Activated CD8-positive, alpha-beta memory T cell treated with anti-CD3 and anti-CD28 coated beads for 36 hours (primary cell): ENCODE measurements around the gene PIMREG. TPM values are rescaled to one million over a fixed set of nuclear protein-coding genes. Genes with fewer than 3 reads are reported as not detected.

Experiments used
- CTCF ChIA-PET: fragments of 350-600 bp; sonication (Branson Sonifier 250); formaldehyde crosslinking; loops from one replicate; lab custom pipeline; 2021; ENCODE audit warnings: antibody characterized with exemption; lab: Charles Lee
- POLR2A ChIA-PET: fragments of 350-600 bp; sonication (Branson Sonifier 250); formaldehyde crosslinking; loops from one replicate; lab custom pipeline; 2021; ENCODE audit warnings: antibody characterized with exemption; lab: Charles Lee
- total RNA-seq, 2 experiments: library from RNA; stranded (reverse); gene quantifications; one replicate each; pipeline ENCODE4 v1.2.3, GENCODE V29; 2021

The PIMREG gene, protein sequence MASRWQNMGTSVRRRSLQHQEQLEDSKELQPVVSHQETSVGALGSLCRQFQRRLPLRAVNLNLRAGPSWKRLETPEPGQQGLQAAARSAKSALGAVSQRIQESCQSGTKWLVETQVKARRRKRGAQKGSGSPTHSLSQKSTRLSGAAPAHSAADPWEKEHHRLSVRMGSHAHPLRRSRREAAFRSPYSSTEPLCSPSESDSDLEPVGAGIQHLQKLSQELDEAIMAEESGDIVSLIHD
- 1 to 10 TPM; 2.9 to 3.3 TPM for total RNA-seq

DNA sequence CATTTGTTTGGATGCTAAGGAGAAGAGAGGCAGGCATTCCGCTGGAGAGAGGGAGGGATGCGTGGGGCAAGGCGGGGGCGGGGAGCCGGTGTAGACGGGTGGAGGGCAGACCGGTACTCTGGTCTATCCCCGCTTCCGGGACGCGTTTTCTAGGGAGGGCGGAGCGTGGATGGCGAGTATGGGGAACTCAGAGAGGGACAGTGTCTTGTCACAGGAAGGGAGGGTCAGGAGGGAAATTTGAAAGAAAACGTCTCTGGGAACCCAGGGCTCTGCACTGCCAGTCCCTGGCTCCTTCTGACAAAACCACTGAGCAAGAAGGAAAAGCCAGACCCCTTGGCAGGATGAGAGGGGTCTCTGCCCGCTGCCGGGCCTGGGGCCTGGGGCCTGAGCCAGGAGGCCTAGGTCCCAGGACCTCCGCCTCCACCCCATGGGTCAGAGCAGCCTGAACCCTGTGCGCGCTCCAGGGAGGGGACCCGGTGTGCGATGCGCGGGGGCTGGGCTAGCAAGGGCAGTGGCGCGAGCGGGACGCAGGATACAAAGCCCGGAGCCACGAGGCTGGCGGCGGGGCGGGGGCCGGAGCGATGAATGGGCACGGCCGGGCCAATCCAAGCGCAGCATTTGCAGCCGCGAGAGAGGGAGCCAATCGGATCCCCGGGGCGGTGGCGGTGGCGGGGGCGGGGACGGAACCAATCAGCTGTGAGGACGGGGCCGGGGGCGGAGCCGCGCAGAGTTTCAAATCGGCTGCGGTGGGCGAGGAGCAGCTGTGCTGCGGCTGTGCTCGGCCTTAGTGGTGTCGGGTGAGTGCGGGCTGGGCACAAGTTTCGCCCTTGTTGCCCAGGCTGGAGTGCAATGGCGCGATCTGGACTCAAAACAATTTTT, at the start of gene PIMREG:
Gene PIMREG (plus strand): TSS at position 764 of the 879 bp plus-strand sequence. CDS start 656 bp downstream, outside the sequence.
- CTCF ChIA-PET, result interaction anchor here (0.6 to 2.2 kb wide), 4 partner anchors 8 to 971 kb away, joined by 3 to 6 read pairs (median 4); no protein-coding TSS in a partner anchor
- POLR2A ChIA-PET, result interaction anchor here (0.5 to 1.0 kb wide), 7 partner anchors 10 to 414 kb away, joined by 3 to 12 read pairs (median 3); no protein-coding TSS in a partner anchor

DNA sequence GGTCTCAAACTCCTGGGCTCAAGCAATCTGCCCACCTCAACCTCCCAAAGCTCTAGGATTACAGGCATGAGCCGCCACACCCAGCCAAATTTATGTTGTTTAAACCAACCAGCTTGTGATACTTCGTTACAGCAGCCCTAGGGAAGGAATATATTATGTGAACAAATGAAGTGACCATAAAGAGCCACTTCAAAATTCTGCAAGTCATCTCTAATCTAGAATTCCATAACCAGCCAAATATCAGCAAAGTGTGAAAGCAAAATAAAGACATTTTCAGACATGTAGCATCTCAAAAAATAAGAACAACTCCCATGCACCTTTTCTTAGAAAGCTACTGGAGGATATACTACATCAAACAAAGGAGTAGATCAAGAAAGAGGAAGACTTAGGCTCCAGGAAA, 45.3 kb upstream of the PIMREG start:
- CTCF ChIA-PET, result no interaction called here
- POLR2A ChIA-PET, result no interaction called here

DNA sequence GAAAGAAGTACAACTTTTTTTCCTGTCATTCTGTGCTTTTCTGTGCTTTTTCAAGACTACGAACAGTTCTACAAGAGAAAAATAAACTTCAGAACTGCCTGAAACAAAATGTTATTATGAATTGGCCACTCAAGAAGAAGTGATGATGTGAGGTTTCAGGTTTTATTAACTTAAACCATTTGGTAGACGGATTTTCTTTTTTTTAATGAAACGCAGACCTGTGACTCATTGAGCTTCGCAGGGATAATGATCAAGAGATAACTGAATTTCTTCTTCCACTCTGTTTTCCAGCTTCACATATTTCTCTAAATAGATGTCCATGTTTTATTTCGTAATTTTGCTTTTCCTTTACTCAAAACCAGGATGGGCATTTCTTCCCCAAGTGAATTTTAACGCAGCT, 42.0 kb upstream of the PIMREG start:
- CTCF ChIA-PET, result no interaction called here
- POLR2A ChIA-PET, result no interaction called here

DNA sequence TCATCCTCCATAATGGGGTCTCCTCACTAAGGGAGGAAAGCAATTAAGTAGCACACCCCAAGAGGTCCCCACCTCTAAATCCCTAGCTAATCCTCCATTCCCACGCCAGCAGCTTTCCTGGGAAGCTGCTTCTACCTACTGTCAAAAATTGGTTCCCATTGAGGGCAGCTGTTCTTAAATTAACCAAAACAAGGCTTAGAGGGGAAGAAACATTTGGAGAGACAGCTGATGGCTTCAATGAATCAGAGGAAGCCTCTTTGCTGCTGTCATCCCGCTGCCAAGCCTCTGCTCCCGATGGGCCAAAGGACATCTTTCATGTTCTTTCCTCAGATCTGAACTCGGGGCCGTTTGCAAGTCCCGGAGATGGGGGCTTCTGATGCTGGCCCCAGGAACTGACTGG, 36.0 kb upstream of the PIMREG start:
- POLR2A ChIA-PET, result no interaction called here
- CTCF ChIA-PET, result no interaction called here

DNA sequence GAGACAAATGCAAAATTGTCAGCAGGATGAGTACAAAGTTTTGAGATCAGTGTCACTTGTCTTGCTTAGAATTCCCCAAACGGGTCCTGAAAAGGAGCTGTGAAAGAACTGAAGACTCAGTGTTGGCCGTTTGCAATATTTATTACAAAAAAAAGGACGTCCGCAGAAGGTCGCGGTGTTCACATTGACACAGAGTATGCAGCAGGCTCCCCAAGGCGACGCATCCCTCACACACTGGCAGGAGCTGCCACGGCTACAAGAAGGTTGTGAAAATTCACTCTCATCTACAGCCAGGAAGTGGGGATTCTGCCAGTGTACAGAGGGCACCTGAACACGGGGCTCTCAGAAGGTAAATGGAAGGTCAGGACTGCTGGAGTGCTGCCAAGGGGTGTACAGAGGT, 35.5 kb upstream of the PIMREG start:
- CTCF ChIA-PET, result no interaction called here
- POLR2A ChIA-PET, result no interaction called here

DNA sequence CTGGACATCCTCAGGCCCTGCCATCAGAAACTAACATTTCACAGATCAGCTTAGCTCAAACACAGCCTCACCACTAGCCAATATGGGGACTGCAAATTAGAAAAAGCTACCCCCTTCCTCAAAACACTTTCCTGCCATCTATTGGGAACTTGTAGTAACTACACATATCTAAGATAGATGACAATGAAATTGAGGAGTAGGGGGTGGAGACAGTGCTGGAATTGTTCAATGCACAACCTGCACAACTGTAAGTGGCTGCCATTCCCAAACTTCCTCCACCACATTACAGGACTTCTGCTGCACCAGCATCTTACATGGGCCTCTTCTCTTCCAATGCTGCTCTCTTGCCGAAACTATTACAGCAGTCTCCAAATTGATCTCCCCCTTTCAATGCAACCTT, 31.2 kb upstream of the PIMREG start:
- POLR2A ChIA-PET, result no interaction called here
- CTCF ChIA-PET, result interaction anchor here (0.7 to 1.5 kb wide), 6 partner anchors 12 to 820 kb away, joined by 3 to 4 read pairs (median 3); no protein-coding TSS in a partner anchor

DNA sequence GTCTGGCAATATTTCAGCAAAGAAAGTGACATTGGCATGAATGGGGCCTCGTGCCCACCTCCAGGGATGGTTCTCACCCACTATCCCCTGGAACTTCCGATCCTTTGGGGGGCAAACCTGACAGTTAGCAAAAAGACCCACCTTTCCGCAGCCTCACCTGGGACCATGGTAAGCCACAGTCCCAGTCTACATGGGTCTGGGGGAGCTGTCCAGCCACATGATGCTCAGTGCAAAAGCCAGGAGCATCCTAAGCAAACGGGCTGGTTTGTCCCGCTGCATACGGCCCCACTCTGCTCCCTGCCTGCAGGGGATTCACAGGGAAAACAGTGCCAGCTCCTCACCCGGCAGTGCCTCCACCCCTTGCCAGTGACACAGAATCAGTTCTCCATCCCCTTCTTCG, 28.6 kb upstream of the PIMREG start:
- ChIA-PET POLR2A (no interaction called here), CTCF (no interaction called here)

DNA sequence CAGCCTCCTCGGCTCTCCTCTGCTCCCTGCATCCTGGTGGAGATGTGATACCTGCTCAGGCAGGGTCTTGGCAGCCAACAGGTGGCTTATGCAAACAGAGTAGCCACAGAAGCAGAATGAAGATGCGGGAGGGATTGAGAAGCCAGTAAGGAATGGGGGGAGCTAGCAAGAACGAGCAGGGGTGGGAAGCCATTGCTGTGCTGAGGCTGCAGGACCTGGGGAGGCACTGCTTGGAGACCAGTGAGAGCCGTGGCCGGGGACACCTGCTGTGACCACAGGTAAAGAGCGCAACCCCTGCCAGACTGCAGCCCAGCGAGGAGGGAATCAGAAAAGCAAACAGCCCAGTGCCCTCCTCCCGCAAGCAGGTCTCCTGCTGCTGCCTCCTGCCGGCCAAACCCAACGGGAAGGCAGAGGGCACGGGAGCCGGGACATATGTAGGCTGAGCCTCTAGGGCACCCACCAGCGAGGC, 24.0 kb upstream of the PIMREG start:
- ChIA-PET POLR2A (no interaction called here), CTCF (no interaction called here)

DNA sequence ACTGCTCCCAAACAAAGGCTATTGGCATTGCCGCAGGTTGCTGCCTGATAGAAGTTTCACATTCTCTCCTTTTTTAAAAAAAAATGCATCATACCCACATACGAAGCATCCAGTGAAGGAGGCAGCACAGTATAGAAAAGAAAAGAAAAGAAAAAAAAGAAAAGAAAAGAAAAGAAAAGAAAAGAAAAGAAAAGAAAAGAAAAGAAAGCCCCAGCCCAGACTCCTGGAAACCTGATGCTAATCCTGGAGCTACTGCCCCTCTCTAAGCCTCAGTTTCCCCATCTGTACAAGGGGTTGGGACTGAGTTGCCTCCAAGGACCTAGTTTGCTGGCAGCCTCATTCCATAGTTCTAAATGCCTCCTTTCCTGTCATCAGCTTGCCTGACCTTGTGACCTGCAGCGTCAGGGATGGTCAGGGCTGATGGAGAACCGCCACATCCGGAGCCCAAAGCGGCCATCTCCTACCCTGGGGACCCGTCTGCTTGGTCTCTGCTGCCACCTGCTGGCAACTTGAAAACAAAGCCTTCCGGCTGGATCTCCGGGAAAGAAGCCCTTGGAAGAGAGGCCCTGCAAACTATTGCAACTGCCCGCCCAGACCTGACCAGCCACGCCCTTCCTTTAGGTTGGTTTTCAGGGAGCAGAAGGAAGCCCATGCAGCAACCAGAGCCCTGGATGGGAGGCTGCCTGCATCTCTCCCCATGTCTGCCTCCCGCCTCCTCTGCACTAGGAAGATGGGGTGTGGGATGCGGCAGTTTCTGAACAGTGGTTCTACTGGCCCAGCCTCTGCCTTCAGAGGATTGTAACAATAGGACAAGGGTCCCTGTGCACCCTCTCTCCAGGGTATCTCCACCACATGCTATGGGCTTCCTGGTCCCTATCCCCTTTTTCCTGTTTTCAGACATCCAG, 22.3 kb upstream of the PIMREG start:
- CTCF ChIA-PET, result interaction anchor here (0.7 to 1.4 kb wide), 4 partner anchors 627 to 829 kb away, joined by 3 to 4 read pairs (median 3); no protein-coding TSS in a partner anchor
- POLR2A ChIA-PET, result no interaction called here

DNA sequence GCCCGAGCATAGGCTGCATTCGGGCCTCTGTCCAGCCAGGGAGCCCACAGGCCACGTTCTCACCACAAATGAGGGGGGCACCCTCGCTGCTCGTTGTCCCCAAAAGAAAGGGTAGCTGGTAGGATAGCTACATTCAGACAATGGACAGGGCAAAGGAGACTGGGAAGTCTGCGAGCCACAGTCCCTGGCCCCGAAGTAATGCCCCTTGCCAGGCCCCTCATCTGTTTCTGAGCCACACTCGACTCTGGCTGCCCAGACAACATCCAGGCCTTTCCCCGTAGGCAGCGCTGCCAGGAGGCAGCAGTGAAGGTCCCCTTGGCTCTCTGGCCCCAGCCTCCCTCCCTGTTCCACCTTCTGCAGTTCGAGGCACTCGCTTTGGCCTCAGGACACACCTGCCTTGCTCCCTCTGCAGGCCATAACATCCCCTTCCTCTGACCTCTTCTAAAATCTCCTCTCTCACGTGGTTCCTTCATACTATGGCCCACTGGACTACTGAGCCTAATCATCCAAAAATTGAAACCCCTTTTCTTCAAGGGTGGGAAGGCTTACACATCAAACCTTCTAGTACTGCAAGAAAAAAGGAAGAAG, 21.5 kb upstream of the PIMREG start:
- CTCF ChIA-PET, result interaction anchor here (0.7 to 0.8 kb wide), 2 partner anchors 11 to 830 kb away, joined by 3 read pairs; no protein-coding TSS in a partner anchor
- POLR2A ChIA-PET, result no interaction called here

DNA sequence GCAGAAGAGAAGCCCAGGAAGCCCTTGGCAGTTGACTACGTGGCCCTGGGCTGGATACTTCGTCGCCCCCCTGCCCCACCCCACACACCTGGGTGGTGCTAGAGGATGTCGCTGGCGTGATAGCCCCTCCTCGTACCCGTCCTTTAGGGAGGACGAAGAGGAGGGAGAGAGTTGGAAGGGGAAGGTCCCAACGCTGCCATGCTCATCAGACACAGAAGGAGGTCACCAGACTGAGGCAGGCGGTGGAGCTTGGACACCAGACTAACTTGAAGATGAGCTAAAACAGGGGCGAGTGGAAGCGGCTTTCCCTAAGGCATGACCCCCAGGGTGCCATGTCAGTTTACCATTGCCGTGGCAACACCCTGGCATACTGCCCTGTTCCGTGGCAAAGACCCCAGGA, 20.3 kb upstream of the PIMREG start:
- ChIA-PET POLR2A (no interaction called here), CTCF (interaction anchor here (0.8 to 1.2 kb wide), 2 partner anchors 12 to 836 kb away, joined by 3 read pairs; no protein-coding TSS in a partner anchor)

DNA sequence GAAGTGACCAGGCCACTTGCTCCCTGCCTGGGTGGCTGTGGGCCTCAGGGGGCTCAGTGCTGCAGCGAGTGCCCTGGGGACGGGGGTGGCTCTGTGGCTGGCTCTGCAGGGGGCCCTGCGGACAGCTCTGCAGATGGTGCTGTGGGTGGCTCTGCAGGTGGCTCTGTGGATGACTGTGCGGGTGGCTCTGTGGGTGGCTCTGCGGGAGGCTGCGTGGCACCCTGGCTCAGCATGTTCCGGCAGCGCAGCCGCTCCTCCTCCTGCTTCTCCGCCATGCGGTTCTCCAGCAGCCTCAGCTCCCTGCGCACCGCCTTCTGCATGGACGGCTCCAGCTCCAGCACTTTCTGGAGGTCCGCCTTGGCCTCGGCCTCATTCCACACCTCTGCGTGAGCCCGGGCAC, 18.8 kb upstream of the PIMREG start:
- POLR2A ChIA-PET, result no interaction called here
- CTCF ChIA-PET, result no interaction called here

DNA sequence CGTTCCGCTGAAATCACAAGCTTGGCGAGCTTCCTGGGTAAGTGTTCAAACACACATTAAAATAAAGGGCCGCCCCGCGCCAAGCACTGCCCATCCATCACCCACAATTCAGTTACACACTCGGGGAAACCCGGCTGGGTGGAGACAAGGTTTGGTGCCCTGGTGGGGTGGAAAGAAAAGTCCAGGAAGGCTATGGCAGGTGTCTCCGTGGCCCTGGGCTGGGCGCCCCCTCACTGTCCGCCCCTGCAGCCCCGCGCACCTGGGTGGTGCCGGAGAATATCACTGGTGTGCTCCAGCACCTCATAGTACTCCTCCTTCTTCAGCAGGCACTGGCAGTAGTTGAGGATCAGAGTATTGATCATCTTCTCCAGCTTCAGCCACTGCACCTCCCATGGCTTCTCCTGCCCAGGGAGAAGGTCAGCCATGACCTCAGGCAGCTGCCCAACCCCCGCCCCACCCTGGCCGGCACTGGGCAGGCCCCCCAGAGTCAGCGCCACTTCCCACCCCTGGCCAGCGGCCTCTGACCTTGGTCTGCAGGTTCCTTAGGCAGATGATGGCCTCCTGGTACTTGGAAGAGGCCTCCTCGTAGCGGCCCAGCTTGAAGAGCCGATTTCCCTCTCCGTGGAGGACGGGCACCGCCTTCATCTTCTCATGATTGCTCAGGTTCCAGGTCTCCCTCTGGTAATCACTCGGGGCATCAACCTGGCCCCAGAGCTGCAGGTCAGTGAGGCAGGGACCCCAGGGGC, 17.7 kb upstream of the PIMREG start:
- ChIA-PET CTCF (no interaction called here), POLR2A (no interaction called here)

DNA sequence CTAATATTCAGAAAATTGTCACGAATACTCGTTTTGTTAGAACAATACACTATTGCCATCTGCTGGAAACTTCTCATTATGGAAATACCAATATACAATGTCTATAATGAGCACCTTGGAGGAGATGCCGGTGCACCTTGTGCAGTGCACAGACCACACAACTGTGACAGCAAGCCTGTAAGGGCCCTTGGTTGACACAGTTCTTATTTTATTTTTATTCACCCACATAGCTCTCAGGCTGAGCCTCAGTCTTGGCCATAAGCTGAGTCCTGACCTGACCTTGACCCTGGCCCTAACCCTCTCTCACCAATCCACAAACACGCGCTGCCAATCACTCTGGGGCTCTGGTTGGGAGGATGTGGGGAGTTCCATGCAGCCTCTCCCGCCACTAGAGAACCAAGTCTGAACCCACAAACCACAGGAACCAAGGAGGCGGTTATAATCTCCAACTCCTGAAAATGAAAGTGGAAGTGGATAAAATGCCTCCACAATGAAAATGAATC, 16.9 kb upstream of the PIMREG start:
- ChIA-PET CTCF (no interaction called here), POLR2A (interaction anchor here (0.7 kb wide), 1 partner anchor 51 kb away, joined by 5 read pairs; no protein-coding TSS in a partner anchor)

DNA sequence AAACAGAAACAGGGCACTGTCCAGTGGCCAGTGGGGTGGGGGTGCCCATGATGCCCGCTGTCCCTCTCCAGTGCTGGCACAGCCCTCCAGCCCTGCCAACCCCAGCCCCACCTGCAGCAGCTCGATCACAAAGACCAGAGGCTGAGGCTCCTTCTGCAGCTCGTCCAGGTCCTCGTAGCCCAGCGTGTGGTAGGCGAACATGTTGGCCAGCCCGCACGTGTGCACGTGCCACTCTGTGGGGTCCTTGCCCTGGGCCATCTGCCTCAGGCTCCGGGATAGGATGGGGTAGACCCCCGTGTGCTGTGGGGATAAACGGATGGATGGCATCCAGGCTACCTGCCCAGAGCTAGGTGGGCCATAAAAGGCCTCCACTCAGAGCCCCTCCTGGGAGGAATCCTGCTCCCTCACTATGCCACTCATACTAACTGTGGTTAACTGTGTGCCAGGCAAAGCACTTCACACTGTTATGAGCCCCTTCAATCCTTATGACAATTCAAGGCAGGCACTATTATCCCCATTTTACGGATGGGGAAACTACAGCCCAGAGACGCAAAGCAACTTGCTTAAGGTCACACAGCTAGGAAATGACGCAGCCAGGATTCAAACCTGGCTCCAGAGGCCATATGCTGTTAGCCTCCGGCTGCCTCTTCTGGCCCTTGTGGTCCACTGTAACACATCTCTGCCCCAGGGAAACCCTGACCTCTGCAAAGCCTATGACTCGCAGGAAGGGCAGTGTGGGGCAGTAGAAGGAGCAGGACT, 15.9 kb upstream of the PIMREG start:
- CTCF ChIA-PET, result interaction anchor here (0.6 kb wide), 1 partner anchor 14 kb away, joined by 3 read pairs; no protein-coding TSS in a partner anchor
- POLR2A ChIA-PET, result interaction anchor here (0.7 kb wide), 1 partner anchor 52 kb away, joined by 5 read pairs; no protein-coding TSS in a partner anchor

DNA sequence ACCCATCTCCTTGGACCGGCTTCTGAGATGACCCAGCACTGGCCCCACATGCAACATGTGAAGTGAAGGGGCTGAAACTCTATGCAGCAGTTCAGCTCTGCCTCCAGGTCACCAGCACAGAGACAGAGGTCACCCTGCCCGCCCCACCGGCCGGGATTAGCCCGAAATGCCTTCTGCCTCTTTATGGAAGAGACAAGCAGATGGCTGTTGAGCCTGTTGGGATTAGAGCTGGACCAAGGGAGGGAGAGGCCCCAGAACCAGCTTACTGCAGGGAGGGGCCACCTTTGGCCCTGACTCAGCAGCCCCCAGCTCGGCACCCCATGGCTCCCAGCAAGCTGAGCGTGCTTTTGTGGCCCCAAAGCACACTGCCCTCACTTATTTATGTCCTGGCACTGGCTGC, 15.0 kb upstream of the PIMREG start:
- CTCF ChIA-PET, result no interaction called here
- POLR2A ChIA-PET, result no interaction called here

DNA sequence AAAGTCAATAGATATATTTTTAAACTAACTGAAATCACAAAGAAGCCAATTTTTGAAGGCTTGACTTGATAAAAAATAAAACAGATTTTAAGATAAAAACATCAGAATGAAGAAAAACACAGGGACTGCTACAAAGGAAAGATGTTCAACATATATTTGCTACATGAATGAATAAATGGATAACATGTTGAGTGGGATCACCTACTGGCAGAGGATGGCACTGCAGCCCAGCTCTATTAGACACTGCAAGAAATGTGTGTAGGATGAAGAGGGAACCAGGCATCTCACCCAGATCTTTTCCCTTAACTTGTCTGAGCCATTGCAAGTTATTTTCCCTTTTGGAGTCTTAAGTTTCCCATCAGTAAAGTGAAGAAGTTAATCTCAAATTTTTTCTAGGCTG, 13.5 kb upstream of the PIMREG start:
- ChIA-PET POLR2A (no interaction called here), CTCF (interaction anchor here (1.4 kb wide), 1 partner anchor 11 kb away, joined by 4 read pairs; no protein-coding TSS in a partner anchor)
